Ishikawa (cell line): ENCODE data around the gene CDH23.

Experiments used
- CEBPB ChIP-seq: IDR thresholded peaks from 2 replicates; pipeline ENCODE4 v1.6.1; 2012
- CREB1 ChIP-seq: IDR thresholded peaks from 2 replicates; pipeline ENCODE4 v1.6.1; 2012; ENCODE audit warnings: low read depth
- EGR1 ChIP-seq: IDR thresholded peaks from 2 replicates; pipeline ENCODE4 v1.6.1; 2012
- EP300 ChIP-seq: IDR thresholded peaks from 2 replicates; pipeline ENCODE4 v1.6.1; 2012; ENCODE audit warnings: borderline replicate concordance
- FOXM1 ChIP-seq: IDR thresholded peaks from 2 replicates; pipeline ENCODE4 v1.6.1; 2012; ENCODE audit warnings: low read depth, borderline replicate concordance
- NFIC ChIP-seq: IDR thresholded peaks from 2 replicates; pipeline ENCODE4 v1.6.1; 2012
- RAD21 ChIP-seq: IDR thresholded peaks from 2 replicates; pipeline ENCODE4 v1.6.1; 2012; ENCODE audit warnings: low read depth
- TAF1 ChIP-seq: IDR thresholded peaks from 2 replicates; pipeline ENCODE4 v1.6.1; 2012; ENCODE audit warnings: low read depth, mild to moderate bottlenecking
- TCF12 ChIP-seq: IDR thresholded peaks from 2 replicates; pipeline ENCODE4 v1.6.1; 2012; ENCODE audit warnings: low read depth
- TEAD4 ChIP-seq: IDR thresholded peaks from 2 replicates; pipeline ENCODE4 v1.6.1; 2012
- YY1 ChIP-seq: IDR thresholded peaks from 2 replicates; pipeline ENCODE4 v1.6.1; 2012; ENCODE audit warnings: low read depth
- ZBTB7A ChIP-seq: IDR thresholded peaks from 2 replicates; pipeline ENCODE4 v1.6.1; 2012; ENCODE audit warnings: low read depth
- TF ChIP-seq, protein P1 (sequence below): IDR thresholded peaks from 2 replicates; pipeline ENCODE4 v1.6.1; 2012
- TF ChIP-seq, protein P2 (sequence below): IDR thresholded peaks from 2 replicates; pipeline ENCODE4 v1.6.1; 2012; ENCODE audit warnings: low read depth, mild to moderate bottlenecking
- TF ChIP-seq, protein P3 (sequence below): IDR thresholded peaks from 2 replicates; pipeline ENCODE4 v1.6.1; 2012

The CDH23 gene

DNA sequence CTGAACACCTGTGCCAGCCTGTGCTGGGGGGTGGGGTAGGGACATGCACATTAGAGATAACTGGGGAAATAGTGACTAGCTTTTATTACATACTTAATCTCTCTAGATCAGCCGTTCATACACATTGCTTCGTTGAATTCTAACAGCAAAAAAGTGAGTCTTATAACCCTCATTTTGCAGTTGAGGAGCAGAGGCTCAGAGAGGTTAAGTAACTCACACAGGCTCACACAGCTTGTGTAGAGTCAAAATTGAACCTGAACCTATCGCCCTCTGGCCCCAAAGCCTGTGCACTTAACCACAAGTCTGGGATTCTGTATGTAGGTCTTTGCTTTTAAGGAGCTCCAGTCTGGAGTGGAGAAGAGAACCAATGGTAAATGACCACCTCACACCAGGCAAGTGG, 59.9 kb downstream of the CDH23 start:
- no peak for TF ChIP-seq EP300
- TF ChIP-seq TCF12: no peak
- TF ChIP-seq CREB1: no peak
- TF ChIP-seq EGR1: no peak
- TF ChIP-seq, protein P1, sequence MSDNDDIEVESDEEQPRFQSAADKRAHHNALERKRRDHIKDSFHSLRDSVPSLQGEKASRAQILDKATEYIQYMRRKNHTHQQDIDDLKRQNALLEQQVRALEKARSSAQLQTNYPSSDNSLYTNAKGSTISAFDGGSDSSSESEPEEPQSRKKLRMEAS: no peak
- no peak for TF ChIP-seq CEBPB
- TF ChIP-seq FOXM1: no peak
- TF ChIP-seq RAD21: no peak
- no peak for TF ChIP-seq NFIC
- TF ChIP-seq ZBTB7A: no peak
- no peak for TF ChIP-seq TEAD4
- TF ChIP-seq, protein P2, sequence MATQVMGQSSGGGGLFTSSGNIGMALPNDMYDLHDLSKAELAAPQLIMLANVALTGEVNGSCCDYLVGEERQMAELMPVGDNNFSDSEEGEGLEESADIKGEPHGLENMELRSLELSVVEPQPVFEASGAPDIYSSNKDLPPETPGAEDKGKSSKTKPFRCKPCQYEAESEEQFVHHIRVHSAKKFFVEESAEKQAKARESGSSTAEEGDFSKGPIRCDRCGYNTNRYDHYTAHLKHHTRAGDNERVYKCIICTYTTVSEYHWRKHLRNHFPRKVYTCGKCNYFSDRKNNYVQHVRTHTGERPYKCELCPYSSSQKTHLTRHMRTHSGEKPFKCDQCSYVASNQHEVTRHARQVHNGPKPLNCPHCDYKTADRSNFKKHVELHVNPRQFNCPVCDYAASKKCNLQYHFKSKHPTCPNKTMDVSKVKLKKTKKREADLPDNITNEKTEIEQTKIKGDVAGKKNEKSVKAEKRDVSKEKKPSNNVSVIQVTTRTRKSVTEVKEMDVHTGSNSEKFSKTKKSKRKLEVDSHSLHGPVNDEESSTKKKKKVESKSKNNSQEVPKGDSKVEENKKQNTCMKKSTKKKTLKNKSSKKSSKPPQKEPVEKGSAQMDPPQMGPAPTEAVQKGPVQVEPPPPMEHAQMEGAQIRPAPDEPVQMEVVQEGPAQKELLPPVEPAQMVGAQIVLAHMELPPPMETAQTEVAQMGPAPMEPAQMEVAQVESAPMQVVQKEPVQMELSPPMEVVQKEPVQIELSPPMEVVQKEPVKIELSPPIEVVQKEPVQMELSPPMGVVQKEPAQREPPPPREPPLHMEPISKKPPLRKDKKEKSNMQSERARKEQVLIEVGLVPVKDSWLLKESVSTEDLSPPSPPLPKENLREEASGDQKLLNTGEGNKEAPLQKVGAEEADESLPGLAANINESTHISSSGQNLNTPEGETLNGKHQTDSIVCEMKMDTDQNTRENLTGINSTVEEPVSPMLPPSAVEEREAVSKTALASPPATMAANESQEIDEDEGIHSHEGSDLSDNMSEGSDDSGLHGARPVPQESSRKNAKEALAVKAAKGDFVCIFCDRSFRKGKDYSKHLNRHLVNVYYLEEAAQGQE: no peak
- TF ChIP-seq YY1: no peak
- TF ChIP-seq, protein P3, sequence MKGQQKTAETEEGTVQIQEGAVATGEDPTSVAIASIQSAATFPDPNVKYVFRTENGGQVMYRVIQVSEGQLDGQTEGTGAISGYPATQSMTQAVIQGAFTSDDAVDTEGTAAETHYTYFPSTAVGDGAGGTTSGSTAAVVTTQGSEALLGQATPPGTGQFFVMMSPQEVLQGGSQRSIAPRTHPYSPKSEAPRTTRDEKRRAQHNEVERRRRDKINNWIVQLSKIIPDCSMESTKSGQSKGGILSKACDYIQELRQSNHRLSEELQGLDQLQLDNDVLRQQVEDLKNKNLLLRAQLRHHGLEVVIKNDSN: no peak
- no peak for TF ChIP-seq TAF1

DNA sequence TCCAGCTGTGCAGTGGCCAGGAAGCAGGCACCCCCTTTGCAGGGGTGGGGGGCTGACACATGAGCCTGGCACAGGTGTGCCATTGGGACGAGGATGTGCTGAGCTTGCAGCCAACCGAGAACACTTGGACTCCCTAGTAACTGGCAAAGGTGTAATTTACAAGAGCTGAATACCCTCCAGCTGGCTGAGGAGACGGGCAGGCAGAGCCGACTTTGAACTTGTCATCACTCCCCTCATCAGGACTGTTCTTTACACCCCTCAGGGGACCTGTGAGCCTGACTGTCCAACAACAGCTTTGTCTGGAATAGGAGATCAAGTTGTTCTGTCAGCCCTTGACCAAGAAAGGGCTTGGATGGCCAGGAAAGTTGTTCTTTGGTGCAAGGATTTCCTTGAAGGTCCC, 61.2 kb downstream of the CDH23 start:
- TF ChIP-seq EP300 (no peak), NFIC (no peak), TEAD4 (no peak), TAF1 (no peak), CREB1 (no peak), CEBPB (no peak), YY1 (no peak), RAD21 (no peak), TCF12 (no peak), FOXM1 (no peak), ZBTB7A (no peak), EGR1 (no peak)
- TF ChIP-seq, protein P3: no peak
- TF ChIP-seq, protein P1: no peak
- TF ChIP-seq, protein P2: no peak

DNA sequence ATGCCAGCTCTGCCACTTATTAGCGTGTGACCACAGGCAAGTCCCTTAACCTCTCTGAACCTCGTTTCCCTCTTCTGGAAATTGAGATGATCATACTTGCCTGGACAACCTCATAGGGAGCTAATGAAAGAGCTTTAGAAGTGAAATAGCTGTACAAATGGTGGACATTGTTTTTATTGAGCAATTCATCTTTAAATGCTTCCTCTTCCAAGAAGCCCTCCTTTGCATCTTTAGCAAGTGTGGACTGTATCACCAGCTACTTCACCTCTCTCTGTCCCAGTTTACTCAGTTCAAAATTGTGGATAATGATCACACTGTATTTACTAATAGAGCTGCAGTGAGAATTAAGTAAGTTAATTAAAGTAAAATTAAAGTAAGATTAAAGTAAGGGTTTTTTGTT, 61.7 kb downstream of the CDH23 start:
- no peak for TF ChIP-seq YY1
- no peak for TF ChIP-seq EP300
- no peak for TF ChIP-seq FOXM1
- TF ChIP-seq NFIC: no peak
- no peak for TF ChIP-seq TEAD4
- no peak for TF ChIP-seq CEBPB
- TF ChIP-seq, protein P3: no peak
- TF ChIP-seq, protein P2: no peak
- TF ChIP-seq RAD21: no peak
- no peak for TF ChIP-seq CREB1
- no peak for TF ChIP-seq EGR1
- TF ChIP-seq, protein P1: no peak
- TF ChIP-seq TAF1: no peak

DNA sequence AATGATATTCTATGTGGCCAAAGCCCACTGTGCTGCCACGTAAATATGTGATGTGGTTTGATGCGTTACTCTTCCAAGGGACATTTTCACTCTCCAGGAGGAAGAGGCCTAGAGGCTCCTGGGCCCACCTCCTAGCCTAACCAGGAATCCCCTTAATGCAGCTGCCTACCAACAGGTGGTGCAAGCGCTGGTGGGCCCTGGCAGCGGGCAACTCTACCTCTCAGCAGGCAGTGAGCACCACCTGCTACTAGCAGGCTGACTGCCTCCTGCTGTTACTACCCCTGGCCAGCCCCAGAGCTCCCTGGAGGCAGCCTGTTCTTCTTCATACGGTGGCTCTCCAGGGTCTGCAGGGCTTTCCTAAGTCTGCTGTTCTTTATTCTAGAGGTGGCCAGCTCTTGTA, 62.8 kb downstream of the CDH23 start:
- TF ChIP-seq TAF1 (no peak), RAD21 (no peak), CREB1 (no peak), NFIC (no peak), FOXM1 (no peak), EP300 (no peak), ZBTB7A (no peak), TCF12 (no peak), YY1 (no peak), CEBPB (no peak)
- TF ChIP-seq, protein P2: no peak
- TF ChIP-seq, protein P1: no peak
